HG02943 (cell line): ENCODE measurements around the gene SLC37A3.
"Not testable (repeated sequence)": the region's sequence is repeated elsewhere in the genome, so short reads cannot be mapped to it uniquely, and the experiment has no call there.

Experiments used
- ATAC-seq: cut with Tn5 transposase; IDR thresholded peaks from one replicate; pipeline ENCODE4 v1.9.1; 2021; ENCODE audit warnings: mild to moderate bottlenecking, low read depth, moderate library complexity; ENCODE audit not compliant: unreplicated experiment

The SLC37A3 gene

GRCh38 chr7:140315498-140316164, 82.7 kb downstream of the SLC37A3 start:
- no peak for ATAC-seq

- no peak for ATAC-seq
Observed at GRCh38 chr7:140314573-140315480, 83.5 kb downstream of the SLC37A3 start.

- ATAC-seq, result no peak
Observed at GRCh38 chr7:140312141-140312846, 86.0 kb downstream of the SLC37A3 start.

- not testable (repeated sequence) for ATAC-seq
Observed at GRCh38 chr7:140311128-140311527, 87.2 kb downstream of the SLC37A3 start.

- no peak for ATAC-seq
Observed at GRCh38 chr7:140310337-140311002, 87.9 kb downstream of the SLC37A3 start.

GRCh38 chr7:140308060-140308459, 90.3 kb downstream of the SLC37A3 start:
- ATAC-seq, result no peak

GRCh38 chr7:140304191-140304799, 94.0 kb downstream of the SLC37A3 start:
- no peak for ATAC-seq

GRCh38 chr7:140300243-140301136, 97.8 kb downstream of the SLC37A3 start:
- ATAC-seq, result no peak

- ATAC-seq, result no peak
Observed at GRCh38 chr7:140298213-140298612, 100.1 kb downstream of the SLC37A3 start.

- no peak for ATAC-seq
Observed at GRCh38 chr7:140297192-140297591, 101.1 kb downstream of the SLC37A3 start.

GRCh38 chr7:140295224-140295738, 103.0 kb downstream of the SLC37A3 start:
- no peak for ATAC-seq

GRCh38 chr7:140294454-140294853, 103.9 kb downstream of the SLC37A3 start:
- ATAC-seq, result no peak

GRCh38 chr7:140292438-140292837, 105.9 kb downstream of the SLC37A3 start:
- no peak for ATAC-seq

GRCh38 chr7:140289804-140290203, 108.5 kb downstream of the SLC37A3 start:
- no peak for ATAC-seq

- no peak for ATAC-seq
Observed at GRCh38 chr7:140287988-140288387, 110.3 kb downstream of the SLC37A3 start.

GRCh38 chr7:140285938-140286337, 112.4 kb downstream of the SLC37A3 start:
- no peak for ATAC-seq

- no peak for ATAC-seq
Observed at GRCh38 chr7:140284062-140284461, 114.3 kb downstream of the SLC37A3 start.
